Kidney (tissue), 14 donors: ENCODE results near the gene CDK5RAP1. TPM values are rescaled to one million over a fixed set of nuclear protein-coding genes. Genes with fewer than 3 reads are reported as not detected.
A peak's percentile ranks its signal among the peaks of the same experiment; 100 is the strongest.

Source experiments
- DNase-seq, 5 donors: peaks; one replicate each; pipeline ENCODE4 v3.0.0-alpha.2; 2013 to 2020
- FAIRE-seq: peaks from 2 replicates; lab custom pipeline; 2012; peaks lifted over from hg19 to GRCh38; lab: Jason Lieb, UNC
- H3K27ac ChIP-seq, 2 donors: one replicate each; pipeline ENCODE4 v1.7.0; 2013; ENCODE audit warnings: low read depth in 2 of 2, low read length in 2 of 2, inconsistent platforms in 1 of 2
- H3K27me3 ChIP-seq: one replicate; pipeline ENCODE4 v1.7.1; 2013; ENCODE audit warnings: low read length, inconsistent platforms; ENCODE audit not compliant: control insufficient read depth, insufficient read depth
- H3K36me3 ChIP-seq, 3 donors: one replicate each; pipeline versions ENCODE4 v1.7.0 to v1.7.1; 2013; ENCODE audit warnings: low read length in 3 of 3, control low read depth in 1 of 3, inconsistent platforms in 1 of 3; ENCODE audit not compliant: insufficient read depth in 3 of 3, control insufficient read depth in 2 of 3
- H3K4me1 ChIP-seq, 3 donors: one replicate each; pipeline versions ENCODE4 v1.7.0 to v1.7.1; 2013; ENCODE audit warnings: low read length in 3 of 3, inconsistent platforms in 1 of 3, low read depth in 1 of 3; ENCODE audit not compliant: control insufficient read depth in 2 of 3, insufficient read depth in 2 of 3
- H3K4me3 ChIP-seq, 3 donors: one replicate each; pipeline versions ENCODE4 v1.7.0 to v1.8.1; 2013; ENCODE audit warnings: low read length in 3 of 3, control low read depth in 1 of 3, inconsistent platforms in 1 of 3
- H3K9ac ChIP-seq, 3 donors: one replicate each; pipeline versions ENCODE4 v1.7.0 to v1.7.1; 2013; ENCODE audit warnings: low read length in 3 of 3, control low read depth in 1 of 3, inconsistent platforms in 1 of 3
- H3K9me3 ChIP-seq, 3 donors: one replicate each; pipeline versions ENCODE4 v1.7.0 to v1.7.1; 2013; ENCODE audit warnings: low read length in 3 of 3, control low read depth in 1 of 3, inconsistent platforms in 1 of 3; ENCODE audit not compliant: control insufficient read depth in 2 of 3, insufficient read depth in 1 of 3
- intact Hi-C: fragments of 100-400 bp; cut with DNase I; formaldehyde crosslinking; loops from one replicate; pipeline ENCODE4 v1.11.1; 2022
- polyA plus RNA-seq: library from polyadenylated mRNA; stranded (reverse); fragments of 350-450 nt; fragmentation: Illumina TruSeq; extraction: RNeasy Lipid Tissue Mini Kit (QIAGEN cat#74804); gene quantifications from one replicate; pipeline ENCODE4 v1.2.3, GENCODE V29; 2014; ENCODE audit warnings: low read depth, low replicate concordance; ENCODE audit not compliant: insufficient read depth
- total RNA-seq: library from RNA; stranded (reverse); fragmentation: NEBNext Ultra II Directional; extraction: Animal tissue kit (Norgen Biotek cat#: 25700); gene quantifications from one replicate; pipeline ENCODE4 v1.2.1, GENCODE V29; 2021
- TF ChIP-seq, protein P1 (sequence below): IDR thresholded peaks from 3 replicates; pipeline ENCODE4 v1.5.1; 2012; ENCODE audit warnings: mild to moderate bottlenecking, moderate library complexity, borderline replicate concordance; ENCODE audit not compliant: insufficient read depth; ENCODE audit errors: extremely low read depth
- donor health status: control.
- donor health status: control.
- donor health status: control.
- donor health status: control.
- donor health status: control.
- donor health status: DM: yes; HTN: yes; CAD: no.
- donor health status: Normal renal cell carcinoma (clear cell type).

The CDK5RAP1 gene
- total and polyA plus RNA-seq, 2 donors from 2014 or later = 25.2 to 34.4 TPM

DNA sequence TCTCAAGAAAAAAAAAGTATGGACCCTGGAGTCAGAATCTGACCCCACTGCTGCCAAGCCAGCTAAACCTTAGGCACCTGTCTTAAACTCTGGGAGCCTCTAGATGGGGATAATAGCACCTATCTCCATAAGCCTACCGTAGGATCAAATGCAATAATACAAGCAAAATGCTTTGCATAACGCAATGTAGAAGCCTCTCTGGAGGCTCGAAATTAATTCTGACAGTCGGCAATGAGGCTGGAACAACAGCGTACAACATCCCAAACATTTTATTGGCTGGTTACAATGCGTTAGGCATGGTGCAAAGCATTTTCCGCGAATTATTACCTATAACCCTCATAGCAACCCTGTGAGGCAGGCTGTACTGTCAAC is 521 bp downstream of the CDK5RAP1 start:
- no peak for FAIRE-seq
- TF ChIP-seq, protein P1, sequence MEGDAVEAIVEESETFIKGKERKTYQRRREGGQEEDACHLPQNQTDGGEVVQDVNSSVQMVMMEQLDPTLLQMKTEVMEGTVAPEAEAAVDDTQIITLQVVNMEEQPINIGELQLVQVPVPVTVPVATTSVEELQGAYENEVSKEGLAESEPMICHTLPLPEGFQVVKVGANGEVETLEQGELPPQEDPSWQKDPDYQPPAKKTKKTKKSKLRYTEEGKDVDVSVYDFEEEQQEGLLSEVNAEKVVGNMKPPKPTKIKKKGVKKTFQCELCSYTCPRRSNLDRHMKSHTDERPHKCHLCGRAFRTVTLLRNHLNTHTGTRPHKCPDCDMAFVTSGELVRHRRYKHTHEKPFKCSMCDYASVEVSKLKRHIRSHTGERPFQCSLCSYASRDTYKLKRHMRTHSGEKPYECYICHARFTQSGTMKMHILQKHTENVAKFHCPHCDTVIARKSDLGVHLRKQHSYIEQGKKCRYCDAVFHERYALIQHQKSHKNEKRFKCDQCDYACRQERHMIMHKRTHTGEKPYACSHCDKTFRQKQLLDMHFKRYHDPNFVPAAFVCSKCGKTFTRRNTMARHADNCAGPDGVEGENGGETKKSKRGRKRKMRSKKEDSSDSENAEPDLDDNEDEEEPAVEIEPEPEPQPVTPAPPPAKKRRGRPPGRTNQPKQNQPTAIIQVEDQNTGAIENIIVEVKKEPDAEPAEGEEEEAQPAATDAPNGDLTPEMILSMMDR = no peak
- peak in 3 of 5 donors; percentile 30 to 37 (median 32) for DNase-seq
- H3K27ac ChIP-seq = no peak overlapping the region
- peak overlapping the region; percentile 99 to 100 (median 100) for H3K4me3 ChIP-seq
- no peaks in the 10 kb centered on the region for H3K27me3 ChIP-seq
- peaks cover 0 to 3% (median 0%) of the 10 kb centered on the region in 3 donors for H3K36me3 ChIP-seq
- peaks cover 4 to 18% (median 10%) of the 10 kb centered on the region in 3 donors for H3K4me1 ChIP-seq
- intact Hi-C loops = no loop called here
- H3K9me3 ChIP-seq = no peaks in the 10 kb centered on the region
- H3K9ac ChIP-seq = peak overlapping the region; percentile 81 to 99 (median 98)

DNA sequence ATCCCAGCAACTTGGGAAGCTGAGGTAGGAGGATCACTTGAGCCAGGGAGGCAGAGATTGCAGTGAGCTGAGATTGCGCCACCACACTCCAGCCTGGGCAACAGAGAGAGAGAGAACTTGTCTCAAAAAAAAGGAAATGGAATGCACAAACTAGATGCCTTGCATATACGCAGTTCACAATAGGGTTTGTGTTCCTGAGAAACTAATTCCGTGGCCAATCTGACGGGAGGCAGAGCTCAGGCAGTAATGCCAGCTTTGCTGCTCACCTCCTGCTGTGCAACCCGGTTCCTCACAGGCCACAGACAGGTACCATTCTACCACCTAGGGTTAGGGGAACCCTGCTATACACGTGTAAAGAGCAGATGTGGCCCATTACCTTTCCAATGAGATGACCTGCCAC is 1.4 kb downstream of the CDK5RAP1 start:
- Histone ChIP-seq H3K27me3 (no peaks in the 10 kb centered on the region), H3K36me3 (peaks cover 0 to 4% (median 0%) of the 10 kb centered on the region in 3 donors), H3K9me3 (no peaks in the 10 kb centered on the region), H3K9ac (peak overlapping the region in 1 of 3 donors; percentile 81), H3K27ac (no peak overlapping the region), H3K4me1 (peaks cover 4 to 18% (median 10%) of the 10 kb centered on the region in 3 donors), H3K4me3 (peak overlapping the region in 2 of 3 donors; percentile 16 to 99)
- intact Hi-C loops = no loop called here
- DNase-seq = no peak
- no peak for FAIRE-seq
- TF ChIP-seq, protein P1 = no peak

DNA sequence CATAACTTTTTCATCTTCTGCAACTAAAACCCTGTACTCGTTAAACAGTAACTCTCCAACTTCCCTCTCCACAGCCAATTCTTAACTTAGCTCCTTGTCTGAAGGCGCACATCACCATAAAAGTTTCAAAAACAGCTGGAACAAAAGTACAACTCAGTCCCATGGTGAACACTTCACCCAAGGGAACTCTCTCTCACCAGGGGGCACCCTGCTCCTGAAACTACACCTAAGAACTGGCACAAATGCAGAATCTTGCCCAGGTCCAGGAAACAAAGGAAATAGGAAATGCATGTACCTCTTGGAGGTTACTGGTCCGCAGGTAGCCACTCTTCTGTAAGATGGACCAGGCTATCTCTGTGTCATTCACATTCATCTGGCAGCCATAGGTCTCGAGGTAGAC is 6.6 kb downstream of the CDK5RAP1 start:
- FAIRE-seq (no peak), DNase-seq (peak in 1 of 5 donors; percentile 10)
- Histone ChIP-seq H3K36me3 (peaks cover 5 to 19% (median 17%) of the 10 kb centered on the region in 3 donors), H3K27me3 (no peaks in the 10 kb centered on the region), H3K4me1 (peaks cover 0 to 4% (median 2%) of the 10 kb centered on the region in 3 donors), H3K27ac (no peak overlapping the region), H3K4me3 (no peak overlapping the region), H3K9ac (no peak overlapping the region), H3K9me3 (no peaks in the 10 kb centered on the region)
- intact Hi-C loops = no loop called here
- TF ChIP-seq, protein P1 = no peak

DNA sequence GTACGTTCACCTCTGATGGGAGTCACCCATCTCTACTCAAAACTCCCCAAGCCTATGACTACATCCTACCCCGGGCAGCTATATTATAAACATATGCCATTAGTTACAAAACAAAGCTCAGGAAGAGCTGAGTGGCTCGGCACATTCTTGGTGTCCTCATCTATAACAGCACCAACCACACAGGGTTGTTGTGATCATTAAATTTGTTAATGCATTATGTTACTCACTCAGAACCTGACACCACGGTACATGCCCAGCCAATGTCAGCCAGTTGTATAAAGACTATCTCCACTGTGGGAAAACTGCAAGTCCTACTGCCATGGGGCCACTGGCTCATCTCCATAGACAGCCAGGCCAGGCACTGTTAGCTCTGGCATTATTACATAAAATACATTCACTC is 7.7 kb downstream of the CDK5RAP1 start:
- Histone ChIP-seq H3K4me1 (no peaks in the 10 kb centered on the region), H3K9me3 (no peaks in the 10 kb centered on the region), H3K27ac (no peak overlapping the region), H3K9ac (no peak overlapping the region), H3K27me3 (no peaks in the 10 kb centered on the region), H3K4me3 (no peak overlapping the region), H3K36me3 (peaks cover 5 to 19% (median 17%) of the 10 kb centered on the region in 3 donors)
- TF ChIP-seq, protein P1 = no peak
- intact Hi-C loops = no loop called here
- FAIRE-seq (no peak), DNase-seq (no peak)
